ENCODE data around the gene GNAQ. TPM values are rescaled to one million over a fixed set of nuclear protein-coding genes. Genes with fewer than 3 reads are reported as not detected.

The GNAQ gene
- total and polyA plus RNA-seq, 2 of the 13 experiments (the other 11 are each of a cell fraction or from before 2014, with no cell fraction given), result 16.5 to 17.7 TPM

GRCh38 chr9:77807281-77807683 lies 224.3 kb downstream of the GNAQ start (continued):
- TF ChIP-seq ZNF609 (CRISPR knock-in tag; IDR thresholded peaks at IDR 0.05; ENCODE audit: borderline replicate concordance), result 0 out of 2 replicates have a peak, but pooled peaks have one; percentile 2
- no peak for TF ChIP-seq NCOA5 (CRISPR knock-in tag; IDR thresholded peaks at IDR 0.05)
- 0 out of 2 replicates have a peak, but pooled peaks have one; percentile 12 for TF ChIP-seq ZNF12 (CRISPR knock-in tag; IDR thresholded peaks at IDR 0.05)
- no peak for TF ChIP-seq SRY (CRISPR knock-in tag; IDR thresholded peaks at IDR 0.05)
- no peak for TF ChIP-seq RXRA (CRISPR knock-in tag; IDR thresholded peaks at IDR 0.05)
- no peak for TF ChIP-seq ZNF710 (CRISPR knock-in tag; IDR thresholded peaks at IDR 0.05; ENCODE audit: borderline replicate concordance)
- TF ChIP-seq ZMYM4 (CRISPR knock-in tag; IDR thresholded peaks at IDR 0.05), result no peak
- TF ChIP-seq ZNF644 (CRISPR knock-in tag; IDR thresholded peaks at IDR 0.05; ENCODE audit: low read depth), result 0 out of 2 replicates have a peak, but pooled peaks have one; percentile 12
- no peak for TF ChIP-seq ZNF513 (CRISPR knock-in tag; conservative IDR thresholded peaks at IDR 0.05)
- no peak for TF ChIP-seq NCOA1 (CRISPR knock-in tag; IDR thresholded peaks at IDR 0.05)
- TF ChIP-seq DPF2 (CRISPR knock-in tag; IDR thresholded peaks at IDR 0.05; ENCODE audit: borderline replicate concordance, low read depth), result 0 out of 2 replicates have a peak, but pooled peaks have one; percentile 31
- TF ChIP-seq HNF4G (IDR thresholded peaks at IDR 0.05; ENCODE audit: borderline replicate concordance, low read depth, low read length), result no peak
- no peak for TF ChIP-seq HNF4G (CRISPR knock-in tag; IDR thresholded peaks at IDR 0.05; ENCODE audit: borderline replicate concordance, low read depth)
- no peak for TF ChIP-seq ZNF124 (CRISPR knock-in tag; IDR thresholded peaks at IDR 0.05)
- TF ChIP-seq ARID5B (CRISPR knock-in tag; IDR thresholded peaks at IDR 0.05), result peak; percentile 21; the same call in 1 of the 2 replicates
- 0 out of 2 replicates have a peak, but pooled peaks have one; percentile 30 for TF ChIP-seq ZNF430 (CRISPR knock-in tag; IDR thresholded peaks at IDR 0.05)
- peak; percentile 59; the same call in 1 of the 2 replicates for TF ChIP-seq GATAD2A (CRISPR knock-in tag; IDR thresholded peaks at IDR 0.05)
- no peak for TF ChIP-seq ZNF335 (CRISPR knock-in tag; IDR thresholded peaks at IDR 0.05)

Measured in HepG2 (cell line).